KMS-11 (cell line): ENCODE measurements around the gene ZIC3.

Experiments
- H2AFZ ChIP-seq: fragments of 200-600 bp; sonication (generic); 2 replicates; pipeline ENCODE4 v1.6.1; 2016; ENCODE audit warnings: antibody characterized with exemption, mixed run types, low read depth
- H3K27ac ChIP-seq: fragments of 200-600 bp; sonication (generic); 2 replicates; pipeline ENCODE4 v1.6.1; 2016; ENCODE audit warnings: mild to moderate bottlenecking, mixed run types
- H3K27me3 ChIP-seq: fragments of 200-600 bp; sonication (generic); 2 replicates; pipeline ENCODE4 v1.6.1; 2017; ENCODE audit warnings: mild to moderate bottlenecking, low read depth, mixed run types, moderate library complexity; ENCODE audit not compliant: insufficient read depth
- H3K36me3 ChIP-seq: fragments of 200-600 bp; sonication (generic); 2 replicates; pipeline ENCODE4 v1.6.1; 2017; ENCODE audit warnings: mild to moderate bottlenecking, mixed run types; ENCODE audit not compliant: insufficient read depth
- H3K4me1 ChIP-seq: fragments of 200-600 bp; sonication (generic); 2 replicates; pipeline ENCODE4 v1.6.1; 2016; ENCODE audit warnings: mild to moderate bottlenecking, low read depth, mixed run types; ENCODE audit not compliant: poor library complexity, severe bottlenecking
- H3K4me2 ChIP-seq: fragments of 200-600 bp; sonication (generic); 2 replicates; pipeline ENCODE4 v1.7.0; 2016; ENCODE audit warnings: mild to moderate bottlenecking, mixed run types
- H3K4me3 ChIP-seq: fragments of 200-600 bp; sonication (generic); IDR thresholded peaks from 2 replicates; pipeline ENCODE4 v1.6.1; 2017; ENCODE audit warnings: low read depth, low read length, mixed read lengths; ENCODE audit not compliant: insufficient read depth
- H3K79me2 ChIP-seq: fragments of 200-600 bp; sonication (generic); 2 replicates; pipeline ENCODE4 v1.6.1; 2016; ENCODE audit warnings: low read depth, mixed run types; ENCODE audit not compliant: insufficient read depth
- H3K9ac ChIP-seq: fragments of 200-600 bp; sonication (generic); 2 replicates; pipeline ENCODE4 v1.6.1; 2016; ENCODE audit warnings: mild to moderate bottlenecking, mixed run types
- H4K20me1 ChIP-seq: fragments of 200-600 bp; sonication (generic); 2 replicates; pipeline ENCODE4 v1.6.1; 2016; ENCODE audit warnings: mild to moderate bottlenecking, mixed run types; ENCODE audit not compliant: insufficient read depth
- CTCF ChIP-seq: fragments of 200-600 bp; sonication (generic); conservative IDR thresholded peaks from 2 replicates; pipeline ENCODE4 v1.6.1; 2017; ENCODE audit warnings: low read depth, mild to moderate bottlenecking, antibody characterized with exemption, low read length, moderate library complexity, mixed read lengths

The ZIC3 gene

DNA sequence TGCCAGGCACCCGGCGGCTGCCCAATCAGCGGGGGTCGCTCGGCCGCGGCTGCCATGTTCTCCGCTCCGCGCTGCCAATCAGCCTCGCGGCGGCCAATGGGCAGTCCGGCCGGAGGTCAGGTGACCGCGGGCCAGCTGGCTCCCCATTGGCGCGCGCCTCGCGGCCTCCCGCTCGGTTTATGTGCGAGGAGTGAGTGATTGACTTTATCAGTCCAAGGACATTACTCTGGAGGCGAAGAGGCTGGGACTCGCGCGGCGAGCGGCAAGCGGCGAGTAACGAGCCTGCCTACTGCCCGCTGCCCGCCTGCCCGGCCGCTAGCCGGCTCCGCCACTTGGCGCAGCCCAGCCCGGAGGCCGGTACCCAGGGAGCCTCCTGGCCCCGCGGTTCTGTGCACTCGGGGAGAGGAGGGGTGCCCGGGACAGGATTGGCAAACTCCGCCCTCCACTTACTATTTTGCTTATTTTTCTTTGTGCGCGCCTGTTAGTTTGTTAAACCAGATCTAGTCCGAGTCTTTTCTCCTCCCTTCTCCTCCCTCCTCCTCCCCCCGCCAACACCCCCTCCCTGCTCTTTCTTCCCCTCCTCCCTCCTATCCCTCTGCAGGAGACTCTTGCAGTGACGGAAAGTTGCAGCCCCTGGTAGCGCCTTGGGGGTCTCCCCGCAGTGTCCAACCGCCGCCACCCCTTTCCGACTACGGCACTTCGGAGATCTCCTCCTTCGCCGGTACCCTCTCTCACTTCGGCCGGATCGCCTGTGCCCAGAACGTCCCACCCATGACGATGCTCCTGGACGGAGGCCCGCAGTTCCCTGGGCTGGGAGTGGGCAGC, at the start of gene ZIC3:
Gene ZIC3, plus strand, starts transcription at position 207 of the 825 bp plus-strand sequence. Its CDS starts 565 bp downstream, at position 772.
- TF ChIP-seq CTCF, result no peak
- Histone ChIP-seq H3K4me2 (no peak within 1 kb of the TSS), H3K4me1 (no peaks in the 10 kb centered on the region), H3K27ac (no peak within 1 kb of the TSS), H2AFZ (no peak within 1 kb of the TSS), H3K36me3 (no peaks in the 10 kb centered on the region), H4K20me1 (no peaks in the 10 kb centered on the region), H3K79me2 (no peaks in the 10 kb centered on the region), H3K27me3 (no peaks in the 10 kb centered on the region), H3K4me3 (no peak within 1 kb of the TSS), H3K9ac (no peak within 1 kb of the TSS)

DNA sequence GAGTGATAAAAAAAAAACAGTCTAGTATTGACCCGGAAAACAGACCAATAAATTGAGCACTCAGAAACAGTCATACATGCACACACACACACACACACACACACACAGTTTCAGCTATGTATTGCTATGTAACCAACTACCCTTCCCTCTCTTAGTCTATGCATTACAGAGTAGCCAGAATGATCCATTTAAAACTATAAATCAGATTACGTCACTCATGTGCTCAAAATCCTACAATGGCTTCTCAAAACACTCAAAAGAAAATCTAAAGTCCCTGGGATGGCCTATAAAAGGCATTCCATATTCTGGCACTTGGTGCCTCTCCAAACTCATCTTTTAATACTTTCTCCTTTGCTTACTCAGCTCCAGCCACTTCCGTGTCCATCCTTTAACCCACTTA, 46.5 kb upstream of the ZIC3 start:
- Histone ChIP-seq H3K36me3 (no peaks in the 10 kb centered on the region), H3K4me1 (no peaks in the 10 kb centered on the region), H4K20me1 (no peaks in the 10 kb centered on the region), H3K79me2 (no peaks in the 10 kb centered on the region), H3K4me2 (no peak overlapping the region), H3K27ac (no peak overlapping the region), H3K27me3 (no peaks in the 10 kb centered on the region), H2AFZ (no peak overlapping the region), H3K4me3 (no peak overlapping the region), H3K9ac (no peak overlapping the region)
- no peak for TF ChIP-seq CTCF

DNA sequence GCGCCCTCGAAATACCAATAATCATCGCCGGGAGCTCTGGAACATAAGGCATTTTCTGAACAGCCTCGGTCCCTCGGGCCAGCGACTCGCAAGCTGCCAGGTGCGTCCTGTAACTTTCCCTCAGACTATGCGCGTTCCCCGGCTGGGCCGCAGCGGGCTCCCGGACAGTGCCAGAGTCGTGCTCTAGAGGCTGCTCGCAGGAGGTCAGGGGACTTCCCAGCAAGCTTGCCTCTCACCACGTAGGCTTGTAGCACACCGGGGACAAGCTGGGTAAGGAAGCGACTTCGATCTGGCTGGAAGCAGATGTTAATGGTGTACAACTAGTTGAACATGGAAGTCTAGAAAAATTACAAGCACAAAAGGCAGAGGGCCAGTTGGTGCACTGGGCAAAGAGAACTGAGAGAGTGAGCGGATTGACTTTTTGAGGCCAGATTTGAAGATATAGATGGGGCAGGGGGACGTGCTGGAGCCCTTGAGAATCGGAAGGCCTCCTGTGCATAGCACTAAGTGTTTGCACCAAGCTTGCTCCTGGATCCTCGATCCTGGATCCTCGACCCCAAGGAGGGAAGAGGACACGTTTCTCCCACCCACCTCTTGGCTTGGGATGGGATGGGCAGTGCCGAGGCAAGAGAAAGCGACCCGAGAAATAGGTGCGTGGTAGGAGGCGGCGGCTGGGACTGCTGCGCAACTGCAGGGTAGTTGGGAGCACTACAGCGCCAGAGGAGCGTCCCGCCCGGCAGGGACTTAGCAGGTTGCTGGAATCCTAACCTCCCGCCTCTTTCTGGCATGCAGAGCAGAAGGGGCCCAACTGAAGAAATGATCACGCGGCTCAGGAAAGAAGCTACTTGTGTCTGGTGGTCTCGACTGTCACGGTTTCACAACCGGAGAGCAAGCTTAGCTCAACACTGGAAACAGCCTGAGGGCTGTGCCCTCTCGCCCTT, 19.9 kb upstream of the ZIC3 start:
- Histone ChIP-seq H3K9ac (no peak overlapping the region), H3K4me3 (no peak overlapping the region), H3K4me2 (no peak overlapping the region), H3K27ac (no peak overlapping the region), H4K20me1 (no peaks in the 10 kb centered on the region), H2AFZ (no peak overlapping the region), H3K79me2 (no peaks in the 10 kb centered on the region), H3K27me3 (no peaks in the 10 kb centered on the region), H3K4me1 (no peaks in the 10 kb centered on the region), H3K36me3 (no peaks in the 10 kb centered on the region)
- TF ChIP-seq CTCF, result no peak

DNA sequence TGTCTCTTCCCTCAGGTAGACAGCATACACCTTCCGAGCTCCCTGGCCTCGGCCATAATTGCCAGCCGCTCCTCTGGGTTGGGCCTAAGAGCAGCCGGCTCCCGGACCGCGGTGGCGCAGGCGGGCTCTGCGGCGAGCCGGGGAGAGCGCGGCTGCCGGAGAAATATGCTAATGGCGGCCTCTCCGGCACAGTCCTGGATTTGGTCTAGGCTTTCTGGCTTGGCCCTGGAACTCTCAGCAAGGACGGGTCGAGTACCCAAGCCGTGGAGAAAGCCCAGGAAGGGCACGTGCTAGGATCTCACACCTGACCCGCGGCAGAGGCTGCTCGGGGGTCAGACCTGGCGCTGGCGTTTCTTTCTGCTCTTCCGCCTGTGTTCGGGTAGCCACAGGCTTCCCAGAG, 18.6 kb upstream of the ZIC3 start:
- TF ChIP-seq CTCF, result no peak
- Histone ChIP-seq H3K36me3 (no peaks in the 10 kb centered on the region), H3K27me3 (no peaks in the 10 kb centered on the region), H3K4me2 (no peak overlapping the region), H3K9ac (no peak overlapping the region), H3K4me1 (no peaks in the 10 kb centered on the region), H4K20me1 (no peaks in the 10 kb centered on the region), H2AFZ (no peak overlapping the region), H3K4me3 (no peak overlapping the region), H3K79me2 (no peaks in the 10 kb centered on the region), H3K27ac (no peak overlapping the region)
